Tibial artery (tissue), 4 donors: ENCODE measurements around the gene MUC6.

Source experiments
- DNase-seq, 2 donors: peaks; one replicate each; pipeline ENCODE4 v3.0.0-alpha.2; 2019
- H3K27ac ChIP-seq, 2 donors: fragments of 200-600 bp; sonication (generic) in 1 of 2; 1 replicate in 1 of 2; 2 replicates in 1 of 2; pipeline ENCODE4 v1.5.1; 2018 to 2019; ENCODE audit warnings: mild to moderate bottlenecking in 1 of 2
- H3K27me3 ChIP-seq, 2 donors: fragments of 200-600 bp; sonication (generic) in 1 of 2; one replicate each; pipeline versions ENCODE4 v1.5.1 to v1.6.0; 2016 to 2019
- H3K36me3 ChIP-seq, 3 donors: fragments of 200-600 bp; sonication (generic) in 2 of 3; one replicate each; pipeline ENCODE4 v1.5.1; 2016 to 2019; ENCODE audit warnings: mild to moderate bottlenecking in 2 of 3
- H3K4me1 ChIP-seq, 4 donors: fragments of 200-600 bp; sonication (generic) in 2 of 4; 1 replicate in 3 of 4; 2 replicates in 1 of 4; pipeline ENCODE4 v1.5.1; 2016 to 2019
- H3K4me3 ChIP-seq, 2 donors: fragments of 200-600 bp; sonication (generic) in 1 of 2; 1 replicate in 1 of 2; 2 replicates in 1 of 2; pipeline ENCODE4 v1.5.1; 2018 to 2019; ENCODE audit warnings: mild to moderate bottlenecking in 2 of 2
- H3K9me3 ChIP-seq, 3 donors: fragments of 200-600 bp; sonication (generic) in 1 of 3; one replicate each; pipeline ENCODE4 v1.5.1; 2016 to 2019
- CTCF ChIP-seq, 2 experiments: fragments of 200-600 bp in 1 of 2; fragments of 450-650 bp in 1 of 2; IDR thresholded peaks; one replicate each; pipeline ENCODE4 v1.5.1; 2017 to 2019; ENCODE audit warnings: antibody characterized with exemption in 2 of 2, mild to moderate bottlenecking in 1 of 2, moderate library complexity in 1 of 2
- intact Hi-C: fragments of 100-400 bp; cut with DNase I; formaldehyde crosslinking; loops from one replicate; pipeline ENCODE4 v1.15.0; 2023; ENCODE audit warnings: low total_unique reads

Gene MUC6

GRCh38 chr11:995752-996420 lies 40.6 kb downstream of the MUC6 start:
- DNase-seq, result no peak
- Histone ChIP-seq H3K36me3 (peaks cover 45 to 90% (median 64%) of the 10 kb centered on the region in 3 donors), H3K4me3 (no peak overlapping the region), H3K4me1 (no peaks in the 10 kb centered on the region), H3K27ac (no peak overlapping the region), H3K27me3 (no peaks in the 10 kb centered on the region), H3K9me3 (no peaks in the 10 kb centered on the region)
- no peak for TF ChIP-seq CTCF (IDR thresholded peaks at IDR 0.05)
- intact Hi-C loops, result no loop called here

GRCh38 chr11:995044-995751 lies 41.3 kb downstream of the MUC6 start:
- H3K27ac ChIP-seq, result no peak overlapping the region
- no peaks in the 10 kb centered on the region for H3K4me1 ChIP-seq
- no peaks in the 10 kb centered on the region for H3K27me3 ChIP-seq
- peaks cover 39 to 90% (median 57%) of the 10 kb centered on the region in 3 donors for H3K36me3 ChIP-seq
- H3K9me3 ChIP-seq, result no peaks in the 10 kb centered on the region
- no peak for DNase-seq
- no peak for TF ChIP-seq CTCF (IDR thresholded peaks at IDR 0.05)
- no peak overlapping the region for H3K4me3 ChIP-seq
- intact Hi-C loops, result no loop called here

GRCh38 chr11:993632-994167 lies 42.8 kb downstream of the MUC6 start:
- H3K27me3 ChIP-seq, result no peaks in the 10 kb centered on the region
- no peak overlapping the region for H3K27ac ChIP-seq
- intact Hi-C loops, result no loop called here
- peaks cover 48 to 95% (median 67%) of the 10 kb centered on the region in 3 donors for H3K36me3 ChIP-seq
- H3K9me3 ChIP-seq, result no peaks in the 10 kb centered on the region
- no peak overlapping the region for H3K4me3 ChIP-seq
- TF ChIP-seq CTCF (IDR thresholded peaks at IDR 0.05), result no peak
- no peak for DNase-seq
- no peaks in the 10 kb centered on the region for H3K4me1 ChIP-seq

GRCh38 chr11:992577-992976 lies 43.9 kb downstream of the MUC6 start:
- Histone ChIP-seq H3K27ac (no peak overlapping the region), H3K36me3 (peaks cover 57 to 97% (median 79%) of the 10 kb centered on the region in 3 donors), H3K4me1 (no peaks in the 10 kb centered on the region), H3K4me3 (no peak overlapping the region), H3K9me3 (no peaks in the 10 kb centered on the region), H3K27me3 (no peaks in the 10 kb centered on the region)
- no peak for DNase-seq
- no peak for TF ChIP-seq CTCF (IDR thresholded peaks at IDR 0.05)
- intact Hi-C loops, result no loop called here

GRCh38 chr11:991711-992307 lies 44.7 kb downstream of the MUC6 start:
- H3K4me1 ChIP-seq, result no peaks in the 10 kb centered on the region
- intact Hi-C loops, result no loop called here
- no peaks in the 10 kb centered on the region for H3K9me3 ChIP-seq
- H3K27ac ChIP-seq, result no peak overlapping the region
- peaks cover 64 to 98% (median 82%) of the 10 kb centered on the region in 3 donors for H3K36me3 ChIP-seq
- H3K4me3 ChIP-seq, result no peak overlapping the region
- no peak for TF ChIP-seq CTCF (IDR thresholded peaks at IDR 0.05)
- no peaks in the 10 kb centered on the region for H3K27me3 ChIP-seq
- DNase-seq, result no peak
